ENCODE data around the gene DDIT3. TPM values are rescaled to one million over a fixed set of nuclear protein-coding genes. Genes with fewer than 3 reads are reported as not detected.

Gene DDIT3
- total and polyA plus RNA-seq, 4 donors, result 31.0 to 74.7 (median 51.4) TPM

DNA sequence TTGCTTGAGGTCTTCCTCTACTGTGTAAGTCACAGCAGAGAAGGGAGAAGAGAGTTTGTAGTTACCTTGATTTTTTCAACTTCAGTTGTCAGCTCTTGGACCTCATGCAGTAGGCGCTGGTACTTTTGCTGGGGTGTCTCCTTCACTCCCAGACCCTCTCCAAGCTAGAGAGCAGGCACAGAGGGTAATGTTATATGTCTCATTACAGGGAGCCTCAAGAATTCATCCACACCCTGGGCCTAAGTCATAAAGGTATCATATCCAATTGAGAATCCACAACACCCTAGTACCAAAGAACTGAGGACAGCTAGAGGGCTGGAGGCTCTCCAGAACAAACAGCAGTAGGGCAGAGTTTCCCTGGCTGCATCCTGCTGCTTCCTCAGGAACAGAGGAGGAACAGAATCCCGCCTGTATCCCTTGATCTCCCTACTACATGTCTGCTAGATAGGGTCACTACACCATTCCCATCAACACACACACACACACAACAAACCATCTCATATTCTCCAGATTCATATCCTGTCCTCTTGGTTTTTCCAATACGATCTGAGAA, 14.8 kb upstream of the DDIT3 start:
- Histone ChIP-seq H3K9me3 (ENCODE audit: control insufficient read depth in 4 of 4, insufficient read depth in 3 of 4, low read length in 3 of 4) (no peaks in the 10 kb centered on the region), H3K4me3 (no peak overlapping the region)
- 92 to 98% methylated on average over 3 of the region's 3 CpGs for WGBS, 2 donors

GRCh38 chr12:57534250-57534649, 13.9 kb upstream of the DDIT3 start:
- 94 to 95% methylated on average over 5 of the region's 5 CpGs for WGBS, 2 donors
- no peak overlapping the region for H3K27ac ChIP-seq (ENCODE audit: low read depth in 1 of 2, low read length in 1 of 2)
- no peak for DNase-seq
- H3K27me3 ChIP-seq (ENCODE audit: control insufficient read depth in 3 of 3, insufficient read depth in 3 of 3, low read length in 2 of 3), result no peaks in the 10 kb centered on the region
- H3K9ac ChIP-seq (ENCODE audit: insufficient read depth in 1 of 2, low read length in 2 of 2), result no peak overlapping the region
- peaks cover 42 to 55% (median 50%) of the 10 kb centered on the region in 4 donors for H3K36me3 ChIP-seq (ENCODE audit: control insufficient read depth in 4 of 4, insufficient read depth in 4 of 4, low read length in 4 of 4)
- no peak overlapping the region for H3K4me3 ChIP-seq
- H3K4me1 ChIP-seq (ENCODE audit: control insufficient read depth in 5 of 5, insufficient read depth in 5 of 5, low read length in 5 of 5), result no peaks in the 10 kb centered on the region
- H3K9me3 ChIP-seq (ENCODE audit: control insufficient read depth in 4 of 4, insufficient read depth in 3 of 4, low read length in 3 of 4), result no peaks in the 10 kb centered on the region
- ATAC-seq (ENCODE audit: insufficient read depth, low FRiP score), result no peak
- TF ChIP-seq, protein P1, sequence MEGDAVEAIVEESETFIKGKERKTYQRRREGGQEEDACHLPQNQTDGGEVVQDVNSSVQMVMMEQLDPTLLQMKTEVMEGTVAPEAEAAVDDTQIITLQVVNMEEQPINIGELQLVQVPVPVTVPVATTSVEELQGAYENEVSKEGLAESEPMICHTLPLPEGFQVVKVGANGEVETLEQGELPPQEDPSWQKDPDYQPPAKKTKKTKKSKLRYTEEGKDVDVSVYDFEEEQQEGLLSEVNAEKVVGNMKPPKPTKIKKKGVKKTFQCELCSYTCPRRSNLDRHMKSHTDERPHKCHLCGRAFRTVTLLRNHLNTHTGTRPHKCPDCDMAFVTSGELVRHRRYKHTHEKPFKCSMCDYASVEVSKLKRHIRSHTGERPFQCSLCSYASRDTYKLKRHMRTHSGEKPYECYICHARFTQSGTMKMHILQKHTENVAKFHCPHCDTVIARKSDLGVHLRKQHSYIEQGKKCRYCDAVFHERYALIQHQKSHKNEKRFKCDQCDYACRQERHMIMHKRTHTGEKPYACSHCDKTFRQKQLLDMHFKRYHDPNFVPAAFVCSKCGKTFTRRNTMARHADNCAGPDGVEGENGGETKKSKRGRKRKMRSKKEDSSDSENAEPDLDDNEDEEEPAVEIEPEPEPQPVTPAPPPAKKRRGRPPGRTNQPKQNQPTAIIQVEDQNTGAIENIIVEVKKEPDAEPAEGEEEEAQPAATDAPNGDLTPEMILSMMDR (IDR thresholded peaks at IDR 0.05; ENCODE audit: control extremely low read depth, extremely low read depth), result no peak

More for the DNA sequence above, 14.8 kb upstream of the DDIT3 start:
- Histone ChIP-seq H3K27me3 (ENCODE audit: control insufficient read depth in 3 of 3, insufficient read depth in 3 of 3, low read length in 2 of 3) (no peaks in the 10 kb centered on the region), H3K4me1 (ENCODE audit: control insufficient read depth in 5 of 5, insufficient read depth in 5 of 5, low read length in 5 of 5) (no peaks in the 10 kb centered on the region), H3K36me3 (ENCODE audit: control insufficient read depth in 4 of 4, insufficient read depth in 4 of 4, low read length in 4 of 4) (peaks cover 38 to 57% (median 49%) of the 10 kb centered on the region in 4 donors), H3K9ac (ENCODE audit: insufficient read depth in 1 of 2, low read length in 2 of 2) (no peak overlapping the region), H3K27ac (ENCODE audit: low read depth in 1 of 2, low read length in 1 of 2) (no peak overlapping the region)
- DNase-seq (no peak), ATAC-seq (ENCODE audit: insufficient read depth, low FRiP score) (no peak)
- TF ChIP-seq, protein P1 (IDR thresholded peaks at IDR 0.05; ENCODE audit: control extremely low read depth, extremely low read depth), result no peak

DNA sequence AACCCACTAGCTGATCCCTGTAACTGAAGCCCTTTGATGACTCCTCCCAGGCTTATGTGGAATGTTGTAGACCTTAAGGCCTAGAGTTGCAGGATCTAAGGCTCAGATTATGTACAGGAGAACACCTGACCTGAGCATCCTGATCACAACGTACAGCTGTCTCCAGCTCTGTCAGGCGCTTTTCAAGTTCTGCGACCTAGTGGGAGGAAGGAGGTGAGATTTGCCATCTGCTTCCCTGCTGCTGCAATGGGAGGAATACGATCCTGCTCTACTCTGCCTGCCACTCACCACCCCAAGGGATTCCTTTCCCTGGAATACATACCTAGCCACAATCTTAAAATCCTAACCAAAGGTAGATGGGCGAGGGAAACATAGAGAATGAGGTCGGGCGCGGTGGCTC, 12.8 kb upstream of the DDIT3 start:
- Histone ChIP-seq H3K4me3 (no peak overlapping the region), H3K27ac (ENCODE audit: low read depth in 1 of 2, low read length in 1 of 2) (no peak overlapping the region), H3K27me3 (ENCODE audit: control insufficient read depth in 3 of 3, insufficient read depth in 3 of 3, low read length in 2 of 3) (no peaks in the 10 kb centered on the region), H3K9ac (ENCODE audit: insufficient read depth in 1 of 2, low read length in 2 of 2) (no peak overlapping the region), H3K9me3 (ENCODE audit: control insufficient read depth in 4 of 4, insufficient read depth in 3 of 4, low read length in 3 of 4) (no peaks in the 10 kb centered on the region), H3K4me1 (ENCODE audit: control insufficient read depth in 5 of 5, insufficient read depth in 5 of 5, low read length in 5 of 5) (no peaks in the 10 kb centered on the region), H3K36me3 (ENCODE audit: control insufficient read depth in 4 of 4, insufficient read depth in 4 of 4, low read length in 4 of 4) (peaks cover 40 to 59% (median 49%) of the 10 kb centered on the region in 4 donors)
- TF ChIP-seq, protein P1 (IDR thresholded peaks at IDR 0.05; ENCODE audit: control extremely low read depth, extremely low read depth), result no peak
- ATAC-seq (ENCODE audit: insufficient read depth, low FRiP score), result no peak
- 94 to 96% methylated on average over 8 of the region's 8 CpGs for WGBS, 2 donors
- DNase-seq, result no peak

DNA sequence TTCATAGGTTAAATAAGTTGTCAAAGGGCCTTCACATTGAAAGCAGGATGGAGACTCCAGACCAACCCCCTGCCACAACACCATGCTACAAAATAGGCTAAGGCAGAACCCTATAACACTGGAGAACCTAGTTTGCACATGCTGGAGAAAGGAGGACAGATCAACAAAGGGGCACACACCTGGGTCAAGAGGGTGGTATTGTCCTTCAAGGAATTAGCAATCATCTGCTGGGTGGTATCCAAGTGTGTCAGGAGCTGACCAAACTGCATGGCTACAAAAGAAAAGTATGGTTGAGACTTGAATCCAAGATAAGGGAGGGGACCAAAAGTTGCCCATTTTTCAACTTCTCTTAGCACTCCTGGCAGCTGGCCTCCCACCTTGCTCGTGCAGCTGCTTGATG, 11.5 kb upstream of the DDIT3 start:
- 87 to 94% methylated on average over 1 of the region's 1 CpG for WGBS, 2 donors
- Histone ChIP-seq H3K27me3 (ENCODE audit: control insufficient read depth in 3 of 3, insufficient read depth in 3 of 3, low read length in 2 of 3) (no peaks in the 10 kb centered on the region), H3K27ac (ENCODE audit: low read depth in 1 of 2, low read length in 1 of 2) (no peak overlapping the region), H3K4me3 (no peak overlapping the region), H3K4me1 (ENCODE audit: control insufficient read depth in 5 of 5, insufficient read depth in 5 of 5, low read length in 5 of 5) (no peaks in the 10 kb centered on the region), H3K9me3 (ENCODE audit: control insufficient read depth in 4 of 4, insufficient read depth in 3 of 4, low read length in 3 of 4) (no peaks in the 10 kb centered on the region), H3K36me3 (ENCODE audit: control insufficient read depth in 4 of 4, insufficient read depth in 4 of 4, low read length in 4 of 4) (peaks cover 33 to 66% (median 55%) of the 10 kb centered on the region in 4 donors), H3K9ac (ENCODE audit: insufficient read depth in 1 of 2, low read length in 2 of 2) (no peak overlapping the region)
- ATAC-seq (ENCODE audit: insufficient read depth, low FRiP score) (no peak), DNase-seq (no peak)
- TF ChIP-seq, protein P1 (IDR thresholded peaks at IDR 0.05; ENCODE audit: control extremely low read depth, extremely low read depth), result no peak

Data from lung (tissue), 12 donors.